ENCODE results near the gene ITGA4. TPM values are rescaled to one million over a fixed set of nuclear protein-coding genes. Genes with fewer than 3 reads are reported as not detected.

Gene ITGA4
- total and polyA plus RNA-seq, 4 experiments from 2014 or later, result 219 to 297 (median 267) TPM

- POLR2A ChIA-PET (ENCODE audit: partially characterized antibody), result interaction anchor here (1.4 to 1.6 kb wide), 2 partner anchors 36 to 110 kb away, joined by 3 read pairs; partner anchors contain the start of gene ITGA4
- Histone ChIP-seq H3K9me3 (ENCODE audit: control insufficient read depth in 1 of 2, low read length in 2 of 2) (no peaks in the 10 kb centered on the region), H3K27me3 (ENCODE audit: insufficient read depth, low read length) (no peaks in the 10 kb centered on the region), H3K4me3 (ENCODE audit: low read length in 2 of 2) (no peak overlapping the region), H3K27ac (ENCODE audit: low read depth, low read length) (no peak overlapping the region), H3K4me1 (ENCODE audit: insufficient read depth, low read length) (no peaks in the 10 kb centered on the region), H3K36me3 (ENCODE audit: insufficient read depth, low read length) (no peaks in the 10 kb centered on the region)
- Mint-ChIP-seq H3K36me3 (no peaks in the 10 kb centered on the region), H3K27me3 (no peaks in the 10 kb centered on the region), H3K4me1 (peaks cover 6 to 15% (median 12%) of the 10 kb centered on the region in 4 donors), H3K9me3 (peaks cover 0 to 5% (median 1%) of the 10 kb centered on the region in 8 donors), H3K4me3 (peak overlapping the region in 4 of 8 donors; percentile 5 to 49 (median 30)), H3K27ac (peak overlapping the region in 3 of 7 donors; percentile 38 to 82 (median 79))
- DNase-seq, result no peak
- CTCF ChIA-PET (ENCODE audit: partially characterized antibody), result no interaction called here
- intact Hi-C loops (cut with micrococcal nuclease), result no loop called here
Observed at GRCh38 chr2:181421464-181421863, 35.7 kb upstream of the ITGA4 start.

GRCh38 chr2:181426672-181427071 is 30.5 kb upstream of the ITGA4 start:
- Mint-ChIP-seq H3K27me3 (no peaks in the 10 kb centered on the region), H3K27ac (no peak overlapping the region), H3K36me3 (no peaks in the 10 kb centered on the region), H3K4me1 (peaks cover 10 to 16% (median 12%) of the 10 kb centered on the region in 4 donors), H3K9me3 (peaks cover 0 to 3% (median 0%) of the 10 kb centered on the region in 8 donors), H3K4me3 (no peak overlapping the region)
- no peak for DNase-seq
- intact Hi-C loops (cut with micrococcal nuclease), result no loop called here
- CTCF ChIA-PET (ENCODE audit: partially characterized antibody), result interaction anchor here (1.2 to 3.8 kb wide), 4 partner anchors 13 to 322 kb away, joined by 3 to 15 read pairs (median 4); no protein-coding TSS in a partner anchor
- H3K27ac ChIP-seq (ENCODE audit: low read depth, low read length), result no peak overlapping the region
- POLR2A ChIA-PET (ENCODE audit: partially characterized antibody), result interaction anchor here (1.1 kb wide), 1 partner anchor 9 kb away, joined by 4 read pairs; no protein-coding TSS in a partner anchor
- H3K4me3 ChIP-seq (ENCODE audit: low read length in 2 of 2), result no peak overlapping the region
- H3K4me1 ChIP-seq (ENCODE audit: insufficient read depth, low read length), result peaks cover 13% of the 10 kb centered on the region
- no peaks in the 10 kb centered on the region for H3K27me3 ChIP-seq (ENCODE audit: insufficient read depth, low read length)
- H3K9me3 ChIP-seq (ENCODE audit: control insufficient read depth in 1 of 2, low read length in 2 of 2), result no peaks in the 10 kb centered on the region
- H3K36me3 ChIP-seq (ENCODE audit: insufficient read depth, low read length), result no peaks in the 10 kb centered on the region

- H3K36me3 ChIP-seq (ENCODE audit: insufficient read depth, low read length), result no peaks in the 10 kb centered on the region
- H3K27ac ChIP-seq (ENCODE audit: low read depth, low read length), result no peak overlapping the region
- CTCF ChIA-PET (ENCODE audit: partially characterized antibody), result interaction anchor here (0.8 to 2.5 kb wide), 10 partner anchors 9 to 326 kb away, joined by 3 to 11 read pairs (median 4); partner anchors contain the start of gene ITGA4
- no peaks in the 10 kb centered on the region for H3K27me3 ChIP-seq (ENCODE audit: insufficient read depth, low read length)
- Mint-ChIP-seq H3K27ac (peak overlapping the region; percentile 38 to 85 (median 74)), H3K9me3 (peaks cover 0 to 9% (median 2%) of the 10 kb centered on the region in 8 donors), H3K4me3 (peak overlapping the region in 1 of 8 donors; percentile 23), H3K27me3 (no peaks in the 10 kb centered on the region), H3K4me1 (peaks cover 7 to 16% (median 12%) of the 10 kb centered on the region in 4 donors), H3K36me3 (peaks cover 0 to 5% of the 10 kb centered on the region in 2 donors)
- H3K4me3 ChIP-seq (ENCODE audit: low read length in 2 of 2), result no peak overlapping the region
- peaks cover 13% of the 10 kb centered on the region for H3K4me1 ChIP-seq (ENCODE audit: insufficient read depth, low read length)
- intact Hi-C loops (cut with micrococcal nuclease), result loop anchor here (1.0 to 2.0 kb wide), 3 partner anchors 26 to 326 kb away; no protein-coding TSS in a partner anchor
- peak; percentile 34 to 53 (median 42) for DNase-seq
- H3K9me3 ChIP-seq (ENCODE audit: control insufficient read depth in 1 of 2, low read length in 2 of 2), result no peaks in the 10 kb centered on the region
- POLR2A ChIA-PET (ENCODE audit: partially characterized antibody), result interaction anchor here (0.9 to 1.6 kb wide), 2 partner anchors 37 to 118 kb away, joined by 3 to 4 read pairs; no protein-coding TSS in a partner anchor
Observed at GRCh38 chr2:181430406-181431118, 26.6 kb upstream of the ITGA4 start.

- no peaks in the 10 kb centered on the region for H3K27me3 ChIP-seq (ENCODE audit: insufficient read depth, low read length)
- intact Hi-C loops (cut with micrococcal nuclease), result loop anchor here (2.0 kb wide), 2 partner anchors 35 to 327 kb away; no protein-coding TSS in a partner anchor
- ChIA-PET CTCF (ENCODE audit: partially characterized antibody) (interaction anchor here (0.8 to 2.5 kb wide), 9 partner anchors 8 to 128 kb away, joined by 3 to 11 read pairs (median 4); partner anchors contain the start of gene ITGA4), POLR2A (ENCODE audit: partially characterized antibody) (interaction anchor here (0.6 to 1.6 kb wide), 8 partner anchors 10 to 240 kb away, joined by 3 to 6 read pairs (median 3); partner anchors contain the start of gene ITGA4)
- H3K4me1 ChIP-seq (ENCODE audit: insufficient read depth, low read length), result peaks cover 13% of the 10 kb centered on the region
- H3K9me3 Mint-ChIP-seq, result peaks cover 0 to 9% (median under 1%) of the 10 kb centered on the region in 8 donors
- H3K4me3 ChIP-seq (ENCODE audit: low read length in 2 of 2), result no peak overlapping the region
- DNase-seq, result no peak
- H3K9me3 ChIP-seq (ENCODE audit: control insufficient read depth in 1 of 2, low read length in 2 of 2), result no peaks in the 10 kb centered on the region
- peaks cover 0 to 5% of the 10 kb centered on the region in 2 donors for H3K36me3 Mint-ChIP-seq
- no peaks in the 10 kb centered on the region for H3K36me3 ChIP-seq (ENCODE audit: insufficient read depth, low read length)
- H3K27me3 Mint-ChIP-seq, result no peaks in the 10 kb centered on the region
- no peak overlapping the region for H3K27ac Mint-ChIP-seq
- no peak overlapping the region for H3K4me3 Mint-ChIP-seq
- H3K4me1 Mint-ChIP-seq, result peaks cover 7 to 16% (median 12%) of the 10 kb centered on the region in 4 donors
- no peak overlapping the region for H3K27ac ChIP-seq (ENCODE audit: low read depth, low read length)
Observed at GRCh38 chr2:181431674-181432073, 25.5 kb upstream of the ITGA4 start.

GRCh38 chr2:181438261-181438660 is 18.9 kb upstream of the ITGA4 start:
- H3K27me3 ChIP-seq (ENCODE audit: insufficient read depth, low read length), result no peaks in the 10 kb centered on the region
- H3K4me3 Mint-ChIP-seq, result no peak overlapping the region
- DNase-seq, result peak in 1 of 5 donors; percentile 34
- H3K36me3 Mint-ChIP-seq, result peaks cover 0 to 3% of the 10 kb centered on the region in 2 donors
- peaks cover 0 to 7% (median under 1%) of the 10 kb centered on the region in 8 donors for H3K9me3 Mint-ChIP-seq
- peaks cover 10% of the 10 kb centered on the region for H3K4me1 ChIP-seq (ENCODE audit: insufficient read depth, low read length)
- H3K4me3 ChIP-seq (ENCODE audit: low read length in 2 of 2), result no peak overlapping the region
- peaks cover 6 to 14% (median 11%) of the 10 kb centered on the region in 4 donors for H3K4me1 Mint-ChIP-seq
- H3K27ac Mint-ChIP-seq, result no peak overlapping the region
- no peaks in the 10 kb centered on the region for H3K27me3 Mint-ChIP-seq
- ChIA-PET POLR2A (ENCODE audit: partially characterized antibody) (interaction anchor here (3.7 kb wide), 1 partner anchor 19 kb away, joined by 28 read pairs; the partner anchor contains the start of gene ITGA4), CTCF (ENCODE audit: partially characterized antibody) (interaction anchor here (1.2 to 5.3 kb wide), 9 partner anchors 10 to 334 kb away, joined by 3 to 44 read pairs (median 6); partner anchors contain the start of gene ITGA4)
- no peaks in the 10 kb centered on the region for H3K9me3 ChIP-seq (ENCODE audit: control insufficient read depth in 1 of 2, low read length in 2 of 2)
- H3K36me3 ChIP-seq (ENCODE audit: insufficient read depth, low read length), result no peaks in the 10 kb centered on the region
- H3K27ac ChIP-seq (ENCODE audit: low read depth, low read length), result no peak overlapping the region
- intact Hi-C loops (cut with micrococcal nuclease), result loop anchor here (1.0 kb wide), 3 partner anchors 19 to 334 kb away; partner anchors contain the start of gene ITGA4

GRCh38 chr2:181440344-181440743 is 16.8 kb upstream of the ITGA4 start:
- H3K4me1 Mint-ChIP-seq, result peaks cover 7 to 24% (median 15%) of the 10 kb centered on the region in 4 donors
- H3K4me3 Mint-ChIP-seq, result no peak overlapping the region
- Histone ChIP-seq H3K27ac (ENCODE audit: low read depth, low read length) (no peak overlapping the region), H3K9me3 (ENCODE audit: control insufficient read depth in 1 of 2, low read length in 2 of 2) (no peaks in the 10 kb centered on the region), H3K36me3 (ENCODE audit: insufficient read depth, low read length) (no peaks in the 10 kb centered on the region), H3K4me1 (ENCODE audit: insufficient read depth, low read length) (peaks cover 10% of the 10 kb centered on the region), H3K27me3 (ENCODE audit: insufficient read depth, low read length) (no peaks in the 10 kb centered on the region), H3K4me3 (ENCODE audit: low read length in 2 of 2) (no peak overlapping the region)
- intact Hi-C loops (cut with micrococcal nuclease), result no loop called here
- H3K36me3 Mint-ChIP-seq, result no peaks in the 10 kb centered on the region
- ChIA-PET POLR2A (ENCODE audit: partially characterized antibody) (interaction anchor here (1.0 to 3.7 kb wide), 2 partner anchors 17 to 20 kb away, joined by 3 to 28 read pairs; partner anchors contain the start of gene ITGA4), CTCF (ENCODE audit: partially characterized antibody) (interaction anchor here (1.4 to 5.3 kb wide), 3 partner anchors 9 to 27 kb away, joined by 4 to 44 read pairs (median 35); partner anchors contain the start of gene ITGA4)
- H3K27ac Mint-ChIP-seq, result no peak overlapping the region
- H3K27me3 Mint-ChIP-seq, result no peaks in the 10 kb centered on the region
- H3K9me3 Mint-ChIP-seq, result no peaks in the 10 kb centered on the region
- no peak for DNase-seq

Data from CD4-positive, alpha-beta memory T cell (primary cell).